HG03025 (cell line): ENCODE measurements around the gene CXCL8.

Experiments
- ATAC-seq: cut with Tn5 transposase; IDR thresholded peaks from one replicate; pipeline ENCODE4 v1.9.1; 2021; ENCODE audit warnings: mild to moderate bottlenecking, moderate library complexity; ENCODE audit not compliant: unreplicated experiment, low FRiP score

CXCL8 gene

DNA sequence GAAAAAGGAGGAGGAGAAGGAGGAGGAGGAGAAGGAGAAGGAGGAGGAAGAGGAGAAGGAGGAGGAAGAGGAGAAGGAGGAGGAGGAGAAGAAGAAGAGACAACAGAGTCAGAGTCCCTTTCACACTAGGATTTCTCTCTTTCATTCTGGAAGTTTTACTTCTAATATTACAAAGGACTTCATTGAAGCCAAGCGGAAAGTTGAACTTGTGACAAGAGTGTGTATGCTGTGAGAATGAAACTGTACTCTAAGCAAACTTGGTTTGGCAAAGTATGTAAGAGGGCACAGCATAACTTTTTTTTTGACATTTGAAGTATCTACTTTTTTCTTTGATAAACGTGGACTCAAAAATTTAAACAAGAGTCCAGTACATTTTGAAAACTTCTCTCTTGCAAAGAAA is 48.0 kb downstream of the CXCL8 start:
- ATAC-seq = no peak
